Parathyroid adenoma (tissue), 2 donors: ENCODE results near the gene MATN4.

Source experiments
- H2AFZ ChIP-seq: fragments of 300-600 bp; sonication (generic); one replicate; pipeline ENCODE4 v1.7.0; 2017; ENCODE audit warnings: antibody characterized with exemption, mild to moderate bottlenecking
- H3K27ac ChIP-seq: fragments of 300-600 bp; sonication (generic); one replicate; pipeline ENCODE4 v1.7.0; 2017
- H3K27me3 ChIP-seq: fragments of 300-600 bp; sonication (generic); one replicate; pipeline ENCODE4 v1.7.0; 2017; ENCODE audit warnings: low read length; ENCODE audit not compliant: control insufficient read depth, insufficient read depth
- H3K36me3 ChIP-seq: fragments of 300-600 bp; sonication (generic); one replicate; pipeline ENCODE4 v1.7.0; 2017; ENCODE audit warnings: low read length; ENCODE audit not compliant: control insufficient read depth, insufficient read depth
- H3K4me1 ChIP-seq: fragments of 300-600 bp; sonication (generic); one replicate; pipeline ENCODE4 v1.7.0; 2017; ENCODE audit warnings: control low read depth
- H3K4me2 ChIP-seq: fragments of 300-600 bp; sonication (generic); one replicate; pipeline ENCODE4 v1.7.0; 2017; ENCODE audit warnings: low read length
- H3K4me3 ChIP-seq: fragments of 300-600 bp; sonication (generic); one replicate; pipeline ENCODE4 v1.7.0; 2017; ENCODE audit warnings: low read depth, low read length
- H3K79me2 ChIP-seq: fragments of 300-600 bp; sonication (generic); one replicate; pipeline ENCODE4 v1.7.0; 2017; ENCODE audit warnings: control low read depth
- H3K9ac ChIP-seq: fragments of 300-600 bp; sonication (generic); one replicate; pipeline ENCODE4 v1.7.0; 2017; ENCODE audit warnings: mild to moderate bottlenecking
- H3K9me3 ChIP-seq: fragments of 300-600 bp; sonication (generic); one replicate; pipeline ENCODE4 v1.7.0; 2017; ENCODE audit warnings: low read length; ENCODE audit not compliant: control insufficient read depth
- TF ChIP-seq, protein P1 (sequence below): fragments of 300-600 bp; sonication (generic); IDR thresholded peaks from one replicate; pipeline ENCODE4 v1.7.0; 2017; ENCODE audit warnings: antibody characterized with exemption, mild to moderate bottlenecking
- donor health status: primary hyperparathyroidism.

Gene MATN4

DNA sequence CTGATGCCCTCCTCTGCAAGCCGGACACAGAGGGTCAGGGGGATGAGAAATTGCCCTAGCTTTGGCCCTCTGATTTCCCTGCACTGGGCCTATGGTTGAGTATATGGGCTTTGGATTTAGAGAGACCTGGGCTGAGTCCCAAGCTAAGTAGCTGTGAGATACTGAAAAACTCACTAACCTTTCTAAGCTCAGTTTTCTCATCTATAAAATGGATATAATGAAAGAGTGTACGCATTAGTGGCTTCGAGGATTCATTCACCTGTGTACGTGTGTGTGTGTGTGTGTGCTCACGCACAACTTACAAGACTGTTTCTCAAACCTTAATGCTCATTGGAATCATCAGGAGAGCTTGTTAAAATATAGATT lies 14.1 kb downstream of the MATN4 start:
- Histone ChIP-seq H3K4me2 (no peak overlapping the region), H3K4me1 (no peaks in the 10 kb centered on the region), H3K27ac (no peak overlapping the region), H3K79me2 (no peaks in the 10 kb centered on the region), H3K4me3 (peak overlapping the region; percentile 52), H3K36me3 (no peaks in the 10 kb centered on the region), H2AFZ (peak overlapping the region; percentile 76), H3K27me3 (no peaks in the 10 kb centered on the region), H3K9ac (peak overlapping the region; percentile 14), H3K9me3 (no peaks in the 10 kb centered on the region)
- TF ChIP-seq, protein P1, sequence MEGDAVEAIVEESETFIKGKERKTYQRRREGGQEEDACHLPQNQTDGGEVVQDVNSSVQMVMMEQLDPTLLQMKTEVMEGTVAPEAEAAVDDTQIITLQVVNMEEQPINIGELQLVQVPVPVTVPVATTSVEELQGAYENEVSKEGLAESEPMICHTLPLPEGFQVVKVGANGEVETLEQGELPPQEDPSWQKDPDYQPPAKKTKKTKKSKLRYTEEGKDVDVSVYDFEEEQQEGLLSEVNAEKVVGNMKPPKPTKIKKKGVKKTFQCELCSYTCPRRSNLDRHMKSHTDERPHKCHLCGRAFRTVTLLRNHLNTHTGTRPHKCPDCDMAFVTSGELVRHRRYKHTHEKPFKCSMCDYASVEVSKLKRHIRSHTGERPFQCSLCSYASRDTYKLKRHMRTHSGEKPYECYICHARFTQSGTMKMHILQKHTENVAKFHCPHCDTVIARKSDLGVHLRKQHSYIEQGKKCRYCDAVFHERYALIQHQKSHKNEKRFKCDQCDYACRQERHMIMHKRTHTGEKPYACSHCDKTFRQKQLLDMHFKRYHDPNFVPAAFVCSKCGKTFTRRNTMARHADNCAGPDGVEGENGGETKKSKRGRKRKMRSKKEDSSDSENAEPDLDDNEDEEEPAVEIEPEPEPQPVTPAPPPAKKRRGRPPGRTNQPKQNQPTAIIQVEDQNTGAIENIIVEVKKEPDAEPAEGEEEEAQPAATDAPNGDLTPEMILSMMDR = no peak

DNA sequence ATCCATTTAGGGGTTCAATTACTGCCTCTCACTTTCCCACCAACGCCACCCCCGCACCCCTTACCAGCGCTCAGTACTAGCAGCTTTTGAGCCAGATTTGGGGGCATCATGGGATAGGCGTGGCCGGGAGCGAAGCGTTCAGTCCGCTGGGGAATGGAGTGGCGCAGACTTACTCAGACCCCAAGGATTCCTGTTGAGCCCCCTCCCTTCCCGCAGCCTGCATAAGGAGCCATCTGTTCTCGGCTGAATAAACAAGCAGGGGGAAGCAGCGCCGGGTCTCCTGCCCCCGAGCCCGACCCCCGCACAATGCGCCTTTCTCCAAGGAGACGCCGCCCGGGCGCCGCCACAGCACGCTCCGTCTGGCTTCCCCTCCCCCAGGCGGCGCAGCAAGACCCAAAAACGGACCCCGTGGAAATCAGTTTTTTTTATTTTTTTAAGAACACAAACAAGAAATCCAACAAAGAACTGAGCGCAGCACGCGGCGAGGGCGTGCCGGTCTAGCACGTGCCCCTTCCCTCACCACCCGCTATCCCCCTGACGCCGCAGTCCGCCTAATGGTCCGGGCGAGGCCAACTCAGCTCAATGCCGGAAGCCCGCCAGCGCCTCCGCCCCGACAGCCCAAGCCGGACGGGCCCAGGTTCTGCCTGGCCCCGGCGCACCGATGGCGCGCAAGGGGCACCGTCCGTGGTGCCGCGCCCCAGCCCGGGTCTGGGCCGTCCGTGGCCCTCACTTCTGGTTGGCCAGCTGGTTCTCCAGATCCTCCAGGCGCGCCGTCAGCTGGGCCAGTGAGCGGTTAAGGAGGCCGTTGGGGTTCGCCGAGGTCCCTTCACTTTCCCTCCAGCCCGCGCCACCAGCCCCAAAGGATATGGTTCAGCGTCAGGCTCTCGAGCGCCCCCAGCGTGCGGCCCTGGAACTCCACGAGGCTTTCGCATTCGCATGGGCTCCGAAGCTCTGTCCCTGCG lies 14.8 kb downstream of the MATN4 start:
- TF ChIP-seq, protein P1 = peak; percentile 89
- no peaks in the 10 kb centered on the region for H3K79me2 ChIP-seq
- no peaks in the 10 kb centered on the region for H3K4me1 ChIP-seq
- no peak overlapping the region for H3K27ac ChIP-seq
- H3K9ac ChIP-seq = peak overlapping the region; percentile 14
- peak overlapping the region; percentile 76 for H2AFZ ChIP-seq
- no peaks in the 10 kb centered on the region for H3K9me3 ChIP-seq
- H3K36me3 ChIP-seq = no peaks in the 10 kb centered on the region
- no peaks in the 10 kb centered on the region for H3K27me3 ChIP-seq
- H3K4me3 ChIP-seq = peak overlapping the region; percentile 52
- H3K4me2 ChIP-seq = peak overlapping the region; percentile 83

- no peak overlapping the region for H2AFZ ChIP-seq
- no peaks in the 10 kb centered on the region for H3K27me3 ChIP-seq
- no peak overlapping the region for H3K4me2 ChIP-seq
- H3K9ac ChIP-seq = no peak overlapping the region
- H3K9me3 ChIP-seq = no peaks in the 10 kb centered on the region
- TF ChIP-seq, protein P1 = no peak
- H3K4me3 ChIP-seq = no peak overlapping the region
- H3K36me3 ChIP-seq = no peaks in the 10 kb centered on the region
- no peaks in the 10 kb centered on the region for H3K79me2 ChIP-seq
- H3K4me1 ChIP-seq = no peaks in the 10 kb centered on the region
- H3K27ac ChIP-seq = no peak overlapping the region
Measured at GRCh38 chr20:45292343-45292742, 15.8 kb downstream of the MATN4 start.

DNA sequence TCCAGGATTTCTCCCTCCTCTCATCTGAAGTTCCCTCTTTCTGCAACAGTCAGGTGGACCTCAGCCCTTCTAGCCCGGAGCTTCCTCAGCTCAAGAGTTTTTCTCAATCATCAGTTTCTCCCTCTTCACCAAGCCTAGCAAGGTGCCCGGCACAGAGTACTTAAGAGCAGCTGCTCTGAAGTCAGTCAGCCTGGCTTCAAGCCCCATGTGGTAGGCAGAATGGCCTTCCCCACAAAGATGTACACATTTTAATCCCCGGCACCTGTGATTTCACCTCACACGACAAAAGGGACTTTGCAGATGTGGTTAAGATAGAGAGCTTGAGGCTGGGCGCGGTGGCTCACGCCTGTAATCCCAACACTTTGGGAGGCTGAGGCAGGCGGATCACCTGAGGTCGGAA lies 16.6 kb downstream of the MATN4 start:
- Histone ChIP-seq H3K9ac (no peak overlapping the region), H3K4me1 (no peaks in the 10 kb centered on the region), H3K36me3 (no peaks in the 10 kb centered on the region), H3K79me2 (no peaks in the 10 kb centered on the region), H3K4me2 (no peak overlapping the region), H3K9me3 (no peaks in the 10 kb centered on the region), H3K4me3 (no peak overlapping the region), H3K27ac (no peak overlapping the region), H2AFZ (no peak overlapping the region), H3K27me3 (no peaks in the 10 kb centered on the region)
- TF ChIP-seq, protein P1 = no peak
